ENCODE results near the gene RHCE. TPM values are rescaled to one million over a fixed set of nuclear protein-coding genes. Genes with fewer than 3 reads are reported as not detected.
A peak's percentile ranks its signal among the peaks of the same experiment; 100 is the strongest.
"Not testable (repeated sequence)": the region's sequence is repeated elsewhere in the genome, so short reads cannot be mapped to it uniquely, and the experiment has no call there.

The RHCE gene
- total and polyA plus RNA-seq, 11 donors, result 0.24 to 2.0 (median 0.69) TPM; not detected in 1

GRCh38 chr1:25467193-25467592, 46.6 kb upstream of the RHCE start:
- WGBS, 4 donors, result 64 to 72% (median 71%) methylated on average over 4 of the region's 4 CpGs
- Histone ChIP-seq H3K27me3 (no peaks in the 10 kb centered on the region), H3K4me1 (peaks cover 4 to 59% (median 38%) of the 10 kb centered on the region in 12 donors), H3K27ac (peak overlapping the region in 1 of 12 donors; percentile 2), H3K9me3 (no peaks in the 10 kb centered on the region), H3K4me3 (no peak overlapping the region), H3K36me3 (peaks cover 0 to 7% (median 0%) of the 10 kb centered on the region in 9 donors)
- intact Hi-C loops (cut with DNase I), result loop anchor here in 3 of 10 donors (5.0 kb wide), 1 partner anchor 35 kb away; the partner anchor contains the start of gene MACO1 (in 3 of the 3)
- DNase-seq, result no peak
- TF ChIP-seq CTCF (IDR thresholded peaks at IDR 0.05) (no peak), POLR2A (IDR thresholded peaks at IDR 0.05) (no peak)
- ATAC-seq, result no peak

DNA sequence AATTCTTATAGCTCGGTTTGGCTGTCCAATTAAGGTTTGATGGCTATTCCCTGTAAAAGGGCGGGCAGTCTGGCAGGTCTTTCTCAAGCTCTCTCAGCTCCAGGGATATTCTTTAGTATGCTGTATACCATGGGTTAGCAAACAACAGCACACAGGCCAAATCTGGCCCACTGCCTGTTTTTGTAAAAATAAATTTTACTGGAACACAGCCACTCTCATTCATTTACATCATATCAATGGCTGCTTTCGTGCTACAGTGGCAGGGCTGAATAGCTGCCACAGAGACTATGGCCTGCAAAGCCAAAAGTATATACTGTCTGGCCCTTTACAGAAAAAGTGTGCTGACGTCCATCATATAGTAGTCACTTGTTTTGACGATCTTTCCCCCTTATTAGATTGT, 42.1 kb upstream of the RHCE start:
- peak; percentile 71 to 77 (median 74) for ATAC-seq
- H3K27ac ChIP-seq, result peak overlapping the region in 3 of 12 donors; percentile 1 to 36 (median 4)

DNA sequence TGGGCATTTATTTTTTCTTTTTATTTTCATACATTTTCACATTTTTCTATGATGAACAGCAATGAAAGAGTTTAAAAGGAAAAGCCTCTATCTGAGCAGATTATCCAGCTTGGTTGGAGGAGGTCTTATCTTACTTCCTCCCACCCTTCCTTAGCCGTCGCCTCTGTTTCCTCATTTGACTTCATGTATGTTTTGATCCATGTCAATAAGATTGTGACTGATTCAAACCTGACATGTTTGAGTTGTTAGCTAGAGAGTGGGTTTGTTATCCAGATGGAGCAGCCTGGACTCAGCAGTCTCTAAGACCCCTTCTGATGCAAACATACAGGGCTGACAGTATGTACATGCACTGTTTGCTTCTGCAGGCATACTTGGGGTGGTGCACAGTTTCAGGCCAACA, 41.2 kb upstream of the RHCE start:
- no peak for TF ChIP-seq CTCF (IDR thresholded peaks at IDR 0.05)
- TF ChIP-seq POLR2A (IDR thresholded peaks at IDR 0.05), result no peak
- no peak for DNase-seq
- H3K4me3 ChIP-seq, result no peak overlapping the region
- peaks cover 0 to 47% (median 36%) of the 10 kb centered on the region in 9 donors for H3K36me3 ChIP-seq
- peak in 1 of 4 donors; percentile 17 for ATAC-seq
- H3K27ac ChIP-seq, result no peak overlapping the region
- no peaks in the 10 kb centered on the region for H3K9me3 ChIP-seq
- H3K27me3 ChIP-seq, result no peaks in the 10 kb centered on the region
- intact Hi-C loops (cut with DNase I), result no loop called here
- peaks cover 0 to 39% (median 22%) of the 10 kb centered on the region in 12 donors for H3K4me1 ChIP-seq
- 29 to 45% (median 37%) methylated on average over 2 of the region's 2 CpGs for WGBS, 4 donors

More for the DNA sequence above, 42.1 kb upstream of the RHCE start:
- DNase-seq, result peak in 1 of 5 donors; percentile 21
- no peak for TF ChIP-seq CTCF (IDR thresholded peaks at IDR 0.05)
- TF ChIP-seq POLR2A (IDR thresholded peaks at IDR 0.05), result no peak
- peaks cover 0 to 47% (median 27%) of the 10 kb centered on the region in 12 donors for H3K4me1 ChIP-seq
- intact Hi-C loops (cut with DNase I), result no loop called here
- H3K4me3 ChIP-seq, result no peak overlapping the region
- WGBS, 4 donors, result 30 to 45% (median 35%) methylated on average over 5 of the region's 5 CpGs
- peaks cover 0 to 38% (median 28%) of the 10 kb centered on the region in 9 donors for H3K36me3 ChIP-seq
- no peaks in the 10 kb centered on the region for H3K27me3 ChIP-seq
- H3K9me3 ChIP-seq, result no peaks in the 10 kb centered on the region

- intact Hi-C loops (cut with DNase I); H3K27me3 ChIP-seq; H3K4me3 ChIP-seq; DNase-seq; H3K9me3 ChIP-seq; ATAC-seq: not testable (repeated sequence)
- 72 to 90% (median 85%) methylated on average over 4 of the region's 4 CpGs for WGBS, 4 donors
- Histone ChIP-seq H3K36me3 (peaks cover 0 to 57% (median 46%) of the 10 kb centered on the region in 9 donors), H3K27ac (peak overlapping the region in 6 of 12 donors; percentile 26 to 65 (median 38)), H3K4me1 (peaks cover 0 to 39% (median 22%) of the 10 kb centered on the region in 12 donors)
Observed at GRCh38 chr1:25460816-25461215, 40.2 kb upstream of the RHCE start.

GRCh38 chr1:25460020-25460419, 39.4 kb upstream of the RHCE start:
- TF ChIP-seq CTCF (IDR thresholded peaks at IDR 0.05), result no peak
- TF ChIP-seq POLR2A (IDR thresholded peaks at IDR 0.05), result no peak
- WGBS, 4 donors, result 47 to 56% (median 50%) methylated on average over 3 of the region's 3 CpGs
- Histone ChIP-seq H3K27ac (peak overlapping the region in 10 of 12 donors; percentile 27 to 65 (median 48)), H3K4me1 (peaks cover 0 to 39% (median 22%) of the 10 kb centered on the region in 12 donors), H3K36me3 (peaks cover 0 to 59% (median 52%) of the 10 kb centered on the region in 9 donors), H3K4me3 (no peak overlapping the region), H3K9me3 (no peaks in the 10 kb centered on the region), H3K27me3 (no peaks in the 10 kb centered on the region)
- ATAC-seq, result peak; percentile 69 to 81 (median 78)
- DNase-seq, result peak in 4 of 5 donors; percentile 25 to 48 (median 35)
- intact Hi-C loops (cut with DNase I), result no loop called here

Data from heart left ventricle (tissue), 16 donors.